Activated naive CD8-positive, alpha-beta T cell treated with anti-CD3 and anti-CD28 coated beads for 36 hours (primary cell): ENCODE data around the gene SLC4A7. TPM values are rescaled to one million over a fixed set of nuclear protein-coding genes. Genes with fewer than 3 reads are reported as not detected.
"Not testable (repeated sequence)": the region's sequence is repeated elsewhere in the genome, so short reads cannot be mapped to it uniquely, and the experiment has no call there.

Experiments
- DNase-seq: peaks from one replicate; pipeline ENCODE4 v3.0.0; 2021
- H3K27ac Mint-ChIP-seq: one replicate; pipeline ENCODE4 v1.8.0; 2022; ENCODE audit warnings: mild to moderate bottlenecking, moderate library complexity, mixed read lengths
- H3K27me3 Mint-ChIP-seq: one replicate; pipeline ENCODE4 v1.8.0; 2022; ENCODE audit warnings: mild to moderate bottlenecking, mixed read lengths
- H3K36me3 Mint-ChIP-seq: one replicate; pipeline ENCODE4 v1.8.0; 2021; ENCODE audit warnings: mild to moderate bottlenecking, mixed read lengths
- H3K4me1 Mint-ChIP-seq: one replicate; pipeline ENCODE4 v1.8.0; 2021; ENCODE audit warnings: mixed read lengths
- H3K4me3 Mint-ChIP-seq: one replicate; pipeline ENCODE4 v1.8.0; 2022; ENCODE audit warnings: mild to moderate bottlenecking, moderate library complexity, mixed read lengths
- H3K9me3 Mint-ChIP-seq: one replicate; pipeline ENCODE4 v1.8.0; 2022; ENCODE audit warnings: mixed read lengths
- total RNA-seq, 2 experiments: library from RNA; stranded (reverse); gene quantifications; one replicate each; pipeline ENCODE4 v1.2.3, GENCODE V29; 2021

SLC4A7 gene
- total RNA-seq, result 10 to 100 TPM; 41.8 to 45.7 TPM

DNA sequence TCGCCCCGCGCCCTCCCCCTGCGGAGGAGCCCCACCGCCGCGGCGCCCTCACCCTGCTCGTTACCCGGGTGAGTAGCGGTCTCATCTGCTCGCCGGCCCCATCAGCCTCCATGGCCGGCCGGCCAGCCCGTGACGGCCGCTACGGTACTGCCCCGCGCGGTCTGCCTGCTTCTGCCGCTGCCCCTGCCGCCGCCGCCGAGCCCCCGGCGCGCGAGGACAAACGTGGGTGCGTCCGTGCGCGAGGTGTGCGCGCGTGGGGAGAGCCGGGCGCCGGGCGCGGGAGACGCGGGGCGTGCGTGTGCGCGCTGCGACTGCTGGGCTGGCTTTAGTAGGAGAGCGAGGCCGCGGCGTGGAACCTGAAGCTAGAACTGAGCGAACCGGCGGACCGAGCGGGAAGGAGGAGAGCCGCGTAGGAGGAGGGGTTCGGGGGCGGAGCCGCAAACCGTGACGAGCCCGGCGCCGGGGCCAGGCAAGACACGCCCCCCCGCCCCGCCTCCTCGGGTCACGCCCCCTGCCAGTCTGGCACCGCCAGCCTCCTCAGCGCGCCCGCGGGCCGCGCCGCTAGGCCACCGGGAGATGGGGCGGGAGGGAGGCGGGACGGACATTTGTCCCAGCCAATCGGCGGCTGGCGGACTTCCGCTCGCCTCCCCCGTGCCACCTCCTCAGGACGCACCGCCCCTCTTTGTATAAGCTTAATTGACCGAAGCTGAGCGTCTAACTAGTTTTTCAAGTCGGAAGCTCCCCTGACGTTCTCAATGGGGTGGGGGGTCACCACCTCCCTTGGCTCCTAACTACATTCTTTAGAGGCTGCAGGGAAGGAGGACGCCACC is at the start of gene SLC4A7:
Gene SLC4A7 (minus strand): TSS at position 370 of the 830 bp plus-strand sequence. CDS start 258 bp downstream, at position 112.
- peaks cover 27% of the 10 kb centered on the region for H3K36me3 Mint-ChIP-seq
- no peaks in the 10 kb centered on the region for H3K9me3 Mint-ChIP-seq
- H3K27ac Mint-ChIP-seq, result peak within 1 kb of the TSS; percentile 95
- H3K27me3 Mint-ChIP-seq, result no peaks in the 10 kb centered on the region
- peak; percentile 99 for DNase-seq
- peak within 1 kb of the TSS; percentile 99 for H3K4me3 Mint-ChIP-seq
- H3K4me1 Mint-ChIP-seq, result peaks cover 33% of the 10 kb centered on the region

DNA sequence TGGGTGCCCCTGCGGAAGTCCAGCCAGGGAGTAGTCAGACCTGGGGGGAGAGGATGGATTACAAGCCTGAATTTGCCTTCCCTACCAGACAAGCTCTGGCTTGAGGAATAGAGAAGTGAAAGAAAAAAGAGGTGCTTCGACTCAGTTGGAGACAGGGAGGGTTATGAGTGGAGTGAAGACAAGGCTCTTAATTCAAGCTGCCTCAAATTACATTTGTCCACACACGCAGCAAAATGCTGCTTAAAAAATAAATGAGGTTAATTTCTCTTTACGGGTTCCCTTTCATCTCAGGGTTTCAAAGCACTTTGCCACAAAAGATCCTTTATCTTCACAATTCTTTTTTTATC is 49.0 kb upstream of the SLC4A7 start:
- no peak overlapping the region for H3K27ac Mint-ChIP-seq
- H3K9me3 Mint-ChIP-seq, result no peaks in the 10 kb centered on the region
- H3K36me3 Mint-ChIP-seq, result no peaks in the 10 kb centered on the region
- no peak overlapping the region for H3K4me3 Mint-ChIP-seq
- H3K4me1 Mint-ChIP-seq, result peaks cover 10% of the 10 kb centered on the region
- DNase-seq, result no peak
- H3K27me3 Mint-ChIP-seq, result no peaks in the 10 kb centered on the region

DNA sequence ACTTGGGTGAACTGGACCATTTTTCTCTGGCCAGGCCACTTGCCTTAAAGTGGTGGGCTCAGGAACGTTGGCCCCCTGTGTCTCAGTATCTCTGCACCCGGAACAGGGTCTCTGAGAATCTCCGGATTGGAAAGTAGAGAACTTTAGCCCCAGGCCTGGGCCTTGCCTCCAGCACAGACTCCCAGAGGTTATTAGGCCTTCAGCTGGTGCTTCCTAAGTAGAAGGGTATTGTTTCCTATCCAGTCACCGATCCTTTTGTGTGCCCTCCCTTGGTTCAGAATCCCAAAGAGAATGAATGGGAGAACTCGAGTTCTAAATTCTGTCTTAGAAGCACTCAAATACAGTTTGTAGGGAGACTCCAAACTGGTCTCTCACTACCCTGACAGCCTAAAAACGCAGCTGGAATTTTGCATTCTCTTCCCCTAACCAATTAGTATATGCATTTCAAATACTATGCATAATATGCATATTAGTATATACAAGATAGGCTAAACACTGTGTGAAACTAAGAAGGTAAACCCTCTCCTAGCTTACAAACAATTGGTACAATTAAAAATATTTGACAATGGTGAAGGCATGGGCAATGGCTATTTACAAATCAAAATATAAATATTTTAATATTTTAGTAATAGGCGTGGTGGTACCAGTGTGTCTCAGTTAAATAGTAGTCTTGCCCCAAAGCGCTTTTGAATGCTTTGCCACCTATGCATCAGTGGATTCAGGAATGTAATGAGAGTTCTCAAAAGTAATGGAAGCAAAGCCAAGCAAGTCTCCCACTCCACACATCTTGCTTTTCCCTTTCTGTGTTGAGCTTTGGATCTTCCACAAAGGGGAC is 48.5 kb upstream of the SLC4A7 start:
- Mint-ChIP-seq H3K4me1 (peaks cover 10% of the 10 kb centered on the region), H3K4me3 (no peak overlapping the region), H3K27ac (no peak overlapping the region), H3K36me3 (no peaks in the 10 kb centered on the region), H3K27me3 (no peaks in the 10 kb centered on the region), H3K9me3 (no peaks in the 10 kb centered on the region)
- no peak for DNase-seq

GRCh38 chr3:27531193-27531751 is 47.1 kb upstream of the SLC4A7 start:
- not testable (repeated sequence) for H3K27ac Mint-ChIP-seq, H3K27me3 Mint-ChIP-seq, DNase-seq, H3K4me1 Mint-ChIP-seq, H3K9me3 Mint-ChIP-seq, H3K4me3 Mint-ChIP-seq, H3K36me3 Mint-ChIP-seq

DNA sequence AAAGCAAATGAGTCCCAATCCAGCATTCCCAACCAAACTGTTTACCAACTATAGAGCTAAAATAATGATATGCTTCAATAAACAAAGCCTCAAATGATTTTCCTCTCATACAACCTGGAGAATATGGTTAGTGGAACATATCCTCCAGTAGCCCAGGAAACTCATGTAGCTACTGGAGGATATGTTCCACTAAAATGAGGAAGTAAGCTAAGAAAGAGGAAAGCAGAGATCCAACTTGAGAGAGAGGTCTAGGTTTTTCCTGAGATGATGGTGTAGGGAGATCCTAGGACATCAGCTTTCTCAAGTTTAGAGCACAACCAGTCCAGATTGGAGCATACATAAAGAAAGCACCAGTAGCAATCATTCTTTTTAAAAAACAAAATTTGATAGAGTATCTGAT is 44.6 kb upstream of the SLC4A7 start:
- Mint-ChIP-seq H3K36me3 (no peaks in the 10 kb centered on the region), H3K27ac (no peak overlapping the region), H3K27me3 (no peaks in the 10 kb centered on the region), H3K9me3 (no peaks in the 10 kb centered on the region), H3K4me1 (peaks cover 2% of the 10 kb centered on the region), H3K4me3 (no peak overlapping the region)
- no peak for DNase-seq

- H3K27me3 Mint-ChIP-seq, result no peaks in the 10 kb centered on the region
- H3K27ac Mint-ChIP-seq, result no peak overlapping the region
- no peaks in the 10 kb centered on the region for H3K4me1 Mint-ChIP-seq
- no peak for DNase-seq
- no peak overlapping the region for H3K4me3 Mint-ChIP-seq
- no peaks in the 10 kb centered on the region for H3K36me3 Mint-ChIP-seq
- no peaks in the 10 kb centered on the region for H3K9me3 Mint-ChIP-seq
Measured at GRCh38 chr3:27526614-27527315, 42.6 kb upstream of the SLC4A7 start.

- Mint-ChIP-seq H3K36me3 (no peaks in the 10 kb centered on the region), H3K4me1 (no peaks in the 10 kb centered on the region), H3K9me3 (no peaks in the 10 kb centered on the region), H3K4me3 (no peak overlapping the region), H3K27me3 (no peaks in the 10 kb centered on the region), H3K27ac (no peak overlapping the region)
- no peak for DNase-seq
Measured at GRCh38 chr3:27521872-27522265, 37.7 kb upstream of the SLC4A7 start.

GRCh38 chr3:27521179-27521871 is 37.1 kb upstream of the SLC4A7 start:
- DNase-seq, result no peak
- no peaks in the 10 kb centered on the region for H3K36me3 Mint-ChIP-seq
- no peaks in the 10 kb centered on the region for H3K4me1 Mint-ChIP-seq
- no peaks in the 10 kb centered on the region for H3K9me3 Mint-ChIP-seq
- H3K27me3 Mint-ChIP-seq, result no peaks in the 10 kb centered on the region
- H3K4me3 Mint-ChIP-seq, result no peak overlapping the region
- no peak overlapping the region for H3K27ac Mint-ChIP-seq

- Mint-ChIP-seq H3K36me3 (no peaks in the 10 kb centered on the region), H3K4me3 (no peak overlapping the region), H3K27me3 (no peaks in the 10 kb centered on the region), H3K4me1 (no peaks in the 10 kb centered on the region), H3K27ac (no peak overlapping the region), H3K9me3 (no peaks in the 10 kb centered on the region)
- no peak for DNase-seq
Measured at GRCh38 chr3:27511724-27512422, 27.7 kb upstream of the SLC4A7 start.

DNA sequence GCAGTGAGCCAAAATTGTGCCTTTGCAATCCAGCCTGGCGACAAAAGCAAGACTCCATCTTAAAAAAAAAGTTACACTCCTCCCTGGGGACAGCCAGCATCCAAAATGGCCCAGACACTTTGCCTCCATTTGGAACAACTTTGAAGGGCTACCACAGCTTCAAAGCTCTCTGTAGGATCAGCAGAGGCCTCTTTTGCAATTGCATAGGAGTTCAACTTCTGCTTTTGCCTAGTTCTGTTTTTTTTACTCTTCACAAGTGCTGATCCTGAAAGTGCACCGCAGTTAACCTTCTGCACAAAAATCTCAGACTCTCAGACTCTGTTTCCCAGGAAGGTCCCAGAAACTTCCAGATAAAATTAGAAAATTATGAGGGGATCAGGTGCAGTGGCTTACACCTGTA is 25.2 kb upstream of the SLC4A7 start:
- DNase-seq, result no peak
- H3K4me1 Mint-ChIP-seq, result no peaks in the 10 kb centered on the region
- H3K4me3 Mint-ChIP-seq, result no peak overlapping the region
- no peaks in the 10 kb centered on the region for H3K36me3 Mint-ChIP-seq
- H3K27me3 Mint-ChIP-seq, result no peaks in the 10 kb centered on the region
- H3K9me3 Mint-ChIP-seq, result no peaks in the 10 kb centered on the region
- no peak overlapping the region for H3K27ac Mint-ChIP-seq

DNA sequence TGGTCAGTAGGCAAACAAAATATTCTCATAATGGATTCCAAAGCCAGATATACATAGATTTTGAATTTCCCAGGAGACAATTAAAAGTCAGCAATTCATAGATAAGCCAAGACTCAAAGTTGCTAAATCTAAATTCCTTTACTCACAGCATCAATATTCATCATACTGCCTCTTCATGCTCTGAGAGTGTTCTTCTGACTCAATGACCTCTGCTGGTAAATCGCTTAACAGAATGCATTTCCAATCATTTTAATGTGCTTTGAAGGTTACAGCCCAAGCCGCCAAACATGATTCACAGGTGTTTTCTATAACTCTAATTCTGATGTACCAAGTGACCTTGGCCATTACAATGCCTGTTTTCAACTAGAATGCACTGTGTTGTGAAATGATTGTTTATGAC is 24.2 kb upstream of the SLC4A7 start:
- no peaks in the 10 kb centered on the region for H3K4me1 Mint-ChIP-seq
- no peak overlapping the region for H3K4me3 Mint-ChIP-seq
- no peak overlapping the region for H3K27ac Mint-ChIP-seq
- H3K9me3 Mint-ChIP-seq, result no peaks in the 10 kb centered on the region
- no peaks in the 10 kb centered on the region for H3K36me3 Mint-ChIP-seq
- H3K27me3 Mint-ChIP-seq, result no peaks in the 10 kb centered on the region
- no peak for DNase-seq

DNA sequence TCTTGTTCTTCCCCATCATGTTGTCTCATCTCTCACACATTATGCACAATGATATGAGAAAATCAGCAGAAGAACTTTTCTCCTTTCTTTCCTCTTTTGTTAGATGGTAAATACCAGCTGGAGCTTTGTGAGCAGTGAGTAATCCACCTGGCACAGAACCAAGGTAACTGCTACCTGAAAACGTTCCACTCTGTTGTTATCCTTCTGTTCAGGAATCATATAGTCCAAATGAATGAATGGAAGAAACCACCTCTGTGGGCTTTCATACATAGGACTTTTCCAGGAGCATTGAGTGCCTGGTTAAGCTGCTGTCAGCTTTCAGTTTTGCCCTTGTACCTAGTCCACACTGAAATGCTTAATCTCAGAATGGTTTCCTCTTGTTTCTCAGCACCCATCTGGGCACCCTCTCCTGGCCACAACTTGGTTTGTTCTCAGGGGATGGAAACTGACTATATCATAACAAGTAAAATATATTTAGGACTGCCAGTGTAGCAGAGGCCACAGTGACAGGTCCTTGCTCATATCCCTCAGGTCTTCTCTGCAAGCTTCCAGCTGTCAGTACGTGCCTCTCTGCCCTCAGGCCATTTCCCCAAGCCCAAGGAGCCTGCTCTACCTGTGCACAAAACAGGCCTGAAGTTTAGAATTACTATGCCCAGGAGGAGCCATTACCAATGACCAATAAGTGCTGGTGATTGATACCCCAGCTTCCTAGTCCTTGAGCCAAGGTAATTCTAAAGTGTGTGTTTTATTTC is 23.5 kb upstream of the SLC4A7 start:
- H3K36me3 Mint-ChIP-seq, result no peaks in the 10 kb centered on the region
- no peak overlapping the region for H3K4me3 Mint-ChIP-seq
- H3K9me3 Mint-ChIP-seq, result no peaks in the 10 kb centered on the region
- no peaks in the 10 kb centered on the region for H3K4me1 Mint-ChIP-seq
- H3K27me3 Mint-ChIP-seq, result no peaks in the 10 kb centered on the region
- no peak for DNase-seq
- no peak overlapping the region for H3K27ac Mint-ChIP-seq

DNA sequence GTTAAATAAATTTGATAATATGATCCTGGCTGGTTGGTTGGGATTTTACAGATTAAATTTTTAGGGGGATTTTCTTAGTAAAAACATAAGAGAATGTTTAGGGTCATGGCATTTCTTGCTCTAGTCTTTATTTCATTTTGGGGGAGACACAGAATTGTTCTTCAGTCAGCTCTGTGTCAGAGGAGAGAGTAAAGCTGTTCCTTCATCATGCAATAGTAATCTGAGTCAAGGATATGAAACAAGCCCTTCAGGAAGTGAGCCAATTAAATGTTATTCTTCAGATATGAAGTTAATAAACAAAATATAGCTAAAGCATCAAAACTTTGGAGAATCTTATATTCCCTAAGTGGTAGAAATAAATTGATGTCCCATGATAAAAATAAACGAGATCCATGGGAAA is 22.9 kb upstream of the SLC4A7 start:
- Mint-ChIP-seq H3K27ac (no peak overlapping the region), H3K36me3 (no peaks in the 10 kb centered on the region), H3K9me3 (no peaks in the 10 kb centered on the region), H3K27me3 (no peaks in the 10 kb centered on the region), H3K4me3 (no peak overlapping the region), H3K4me1 (no peaks in the 10 kb centered on the region)
- no peak for DNase-seq
